ENCODE results near the gene CIT.

- TF ChIP-seq GATA3 (IDR thresholded peaks at IDR 0.05; ENCODE audit: low read depth, low read length) (no peak), GATA2 (IDR thresholded peaks at IDR 0.05; ENCODE audit: low read depth, low read length) (no peak)
These were observed 68.7 kb downstream of the CIT start for GRCh38 chr12:119808441-119808840.

Measured in SH-SY5Y (cell line).